NCI-H1092 (cell line): ENCODE data around the gene ROR2.
"Not testable (repeated sequence)": the region's sequence is repeated elsewhere in the genome, so short reads cannot be mapped to it uniquely, and the experiment has no call there.

Source experiments
- DNase-seq: peaks from one replicate; lab custom pipeline; 2025; lab: John Stamatoyannopoulos, UW

The ROR2 gene

DNA sequence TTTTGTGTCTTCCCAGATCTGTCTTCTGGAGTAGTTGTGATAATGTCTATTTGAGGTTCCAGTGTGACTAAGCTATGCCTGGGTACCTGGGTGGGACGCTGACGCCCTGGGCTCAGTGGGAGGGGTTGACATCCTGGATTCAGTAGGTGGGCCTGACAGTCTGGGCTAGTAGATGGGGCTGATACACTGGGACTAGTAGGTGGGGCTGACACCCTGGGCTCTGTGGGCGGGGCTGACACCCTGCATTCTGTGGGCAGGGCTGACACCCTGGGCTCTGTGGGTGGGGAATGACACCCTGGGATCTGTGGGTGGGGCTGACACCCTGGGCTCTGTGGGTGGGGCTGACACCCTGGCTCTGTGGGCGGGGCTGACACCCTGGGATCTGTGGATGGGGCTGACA is 153.5 kb downstream of the ROR2 start:
- not testable (repeated sequence) for DNase-seq

DNA sequence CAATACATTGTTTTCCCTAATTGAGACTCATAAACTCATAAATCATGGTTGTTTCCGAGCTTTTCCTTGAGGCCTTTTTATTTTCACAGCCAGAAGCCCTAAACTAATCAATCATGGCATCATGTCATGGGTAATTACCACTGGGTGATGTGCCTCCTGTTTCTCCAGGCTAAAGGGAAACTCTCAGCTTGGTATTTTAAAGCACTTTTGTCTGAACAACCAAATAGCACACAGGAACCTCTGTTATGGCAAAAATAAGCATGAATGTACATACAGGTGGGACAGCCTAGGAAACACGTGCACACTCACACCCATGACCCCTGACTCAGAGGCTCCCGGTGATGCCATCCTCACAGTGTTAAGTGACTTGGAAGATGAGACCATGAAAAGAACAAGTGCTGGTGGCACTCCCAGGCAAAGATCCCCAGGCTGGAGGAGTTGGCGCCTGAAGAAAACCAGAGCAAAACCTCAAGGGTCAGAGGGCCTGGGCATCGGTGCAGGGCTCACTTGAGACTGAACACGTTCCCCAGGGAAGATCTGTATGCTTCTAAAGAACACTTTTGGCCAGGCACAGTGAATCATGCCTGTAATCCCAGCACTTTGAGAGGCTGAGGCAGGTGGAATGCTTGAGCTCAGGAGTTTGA is 154.3 kb downstream of the ROR2 start:
- no peak for DNase-seq

- DNase-seq = not testable (repeated sequence)
These were observed 156.7 kb downstream of the ROR2 start for GRCh38 chr9:91793371-91793770.

DNA sequence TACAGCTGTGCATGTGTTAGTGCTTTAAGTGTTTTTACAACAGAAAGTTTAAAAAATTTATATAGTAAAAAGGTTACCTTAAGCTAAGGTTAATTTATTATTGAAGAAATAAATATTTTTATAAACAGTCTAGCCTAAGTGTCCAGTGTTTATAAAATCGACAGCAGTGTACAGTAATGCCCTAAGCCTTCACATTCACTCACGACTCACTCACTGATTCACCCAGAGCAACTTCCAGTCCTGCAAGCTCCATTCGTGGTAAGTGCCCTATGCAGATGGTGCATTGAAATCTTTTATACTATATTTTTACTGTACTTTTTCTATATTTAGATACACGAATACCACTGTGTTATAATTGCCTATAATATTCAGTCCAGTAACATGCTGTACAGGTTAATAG is 159.1 kb downstream of the ROR2 start:
- no peak for DNase-seq

DNA sequence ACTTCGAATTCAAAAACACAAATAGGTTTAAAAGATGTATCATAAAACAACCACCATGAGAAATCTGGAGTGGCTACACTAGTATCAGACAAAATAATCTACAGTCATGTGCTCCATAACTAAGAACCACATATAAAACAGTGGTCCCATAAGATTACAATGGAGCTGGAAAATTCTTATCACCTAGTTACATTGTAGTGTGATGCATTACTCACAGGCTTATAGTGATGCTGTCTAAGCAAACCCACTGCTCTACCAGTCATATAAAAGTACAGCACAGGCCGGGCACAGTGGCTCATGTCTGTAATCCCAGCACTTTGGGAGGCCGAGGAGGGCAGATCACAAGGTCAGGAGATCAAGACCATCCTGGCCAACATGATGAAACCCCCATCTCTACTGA is 160.1 kb downstream of the ROR2 start:
- no peak for DNase-seq

GRCh38 chr9:91787931-91788330 is 162.1 kb downstream of the ROR2 start:
- DNase-seq = no peak

DNA sequence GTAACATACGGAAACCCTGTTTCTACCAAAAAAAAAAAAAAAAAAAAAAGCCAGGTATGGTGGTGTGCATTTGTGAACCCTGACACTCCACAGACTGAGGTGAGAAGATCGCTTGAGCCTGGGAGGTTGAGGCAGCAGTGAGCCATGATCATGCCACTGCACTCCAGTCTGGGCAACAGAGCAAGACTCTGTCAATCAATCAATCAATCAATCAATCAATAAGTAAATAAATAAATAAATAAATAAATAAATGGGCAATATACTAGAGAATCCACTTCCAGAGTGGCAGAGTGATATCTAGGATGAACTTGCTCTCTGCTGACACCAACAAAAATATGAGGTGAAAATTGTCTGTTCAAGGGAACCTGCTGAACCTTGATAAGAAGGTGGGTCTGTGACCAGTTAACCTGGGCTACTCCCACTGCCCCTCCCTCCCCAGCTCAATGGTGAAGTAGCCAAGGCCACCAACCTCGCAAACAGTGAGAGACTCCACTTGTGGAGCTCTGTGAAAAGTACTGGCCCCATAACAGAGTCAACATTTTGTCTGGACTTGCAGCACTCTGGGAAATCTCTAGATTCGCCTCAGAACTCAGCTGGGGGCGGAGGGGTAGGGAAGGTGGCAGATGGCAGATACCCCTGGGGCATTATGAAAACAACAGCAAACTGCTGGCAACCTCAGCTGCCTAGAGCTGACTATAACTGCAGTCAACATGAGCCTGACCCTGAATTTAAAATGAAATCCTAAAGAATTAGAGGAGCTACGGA is 163.7 kb downstream of the ROR2 start:
- no peak for DNase-seq

DNA sequence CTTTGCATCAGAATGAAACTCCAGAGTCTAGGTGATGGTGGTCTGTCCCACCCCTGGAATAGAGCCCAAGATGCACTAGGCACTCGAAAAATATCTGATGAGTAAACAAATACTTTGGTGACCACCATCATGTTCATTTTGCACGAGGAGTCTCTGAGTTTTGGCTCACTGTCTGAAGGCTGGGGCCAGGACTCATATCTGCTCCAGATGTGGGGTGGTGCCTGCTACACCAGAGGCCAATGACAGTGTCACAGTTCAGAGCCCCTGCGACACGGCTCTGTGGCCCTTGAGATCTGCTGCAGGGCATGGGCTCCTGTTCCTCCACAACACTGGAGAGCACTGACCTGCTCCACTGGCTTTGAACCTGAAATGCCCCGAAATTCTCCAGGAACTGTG is 164.6 kb downstream of the ROR2 start:
- DNase-seq = no peak

DNA sequence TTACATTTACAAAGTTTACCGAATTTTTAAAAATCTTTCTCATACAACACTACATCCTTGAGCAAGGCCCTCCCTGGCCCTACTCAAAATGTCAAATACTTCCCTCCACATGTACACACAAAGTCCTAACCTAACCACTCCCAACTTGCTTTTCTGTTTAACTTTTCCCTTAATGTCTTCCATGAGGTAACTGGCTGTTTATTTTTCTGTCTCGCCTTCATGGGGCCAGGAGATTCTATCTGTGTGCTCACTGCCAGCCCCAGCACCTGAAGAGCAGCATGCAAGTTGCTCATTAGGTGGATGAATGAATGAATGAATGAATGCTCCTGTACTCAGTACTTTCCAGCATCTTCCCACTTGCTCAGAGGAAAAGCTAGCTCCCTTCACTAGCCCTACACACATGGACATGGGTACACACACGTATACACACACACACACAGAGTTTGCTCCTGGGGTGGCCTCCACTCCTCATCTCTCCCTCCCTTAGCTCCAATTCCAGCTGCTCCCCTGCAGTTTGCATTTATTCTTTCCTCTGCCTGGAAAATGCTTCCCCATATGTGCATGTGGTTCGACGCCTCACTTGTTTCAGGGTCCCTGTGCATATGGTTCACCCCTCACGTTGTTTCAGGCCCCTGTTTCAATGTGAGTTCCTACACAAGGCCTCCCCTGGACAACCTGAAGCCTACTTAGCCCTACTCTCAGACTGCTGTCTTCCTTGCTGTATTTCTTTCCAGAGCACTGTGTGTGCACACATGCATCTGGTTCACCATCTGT is 165.2 kb downstream of the ROR2 start:
- DNase-seq = no peak

- no peak for DNase-seq
These were observed 166.0 kb downstream of the ROR2 start for GRCh38 chr9:91783876-91784672.

DNA sequence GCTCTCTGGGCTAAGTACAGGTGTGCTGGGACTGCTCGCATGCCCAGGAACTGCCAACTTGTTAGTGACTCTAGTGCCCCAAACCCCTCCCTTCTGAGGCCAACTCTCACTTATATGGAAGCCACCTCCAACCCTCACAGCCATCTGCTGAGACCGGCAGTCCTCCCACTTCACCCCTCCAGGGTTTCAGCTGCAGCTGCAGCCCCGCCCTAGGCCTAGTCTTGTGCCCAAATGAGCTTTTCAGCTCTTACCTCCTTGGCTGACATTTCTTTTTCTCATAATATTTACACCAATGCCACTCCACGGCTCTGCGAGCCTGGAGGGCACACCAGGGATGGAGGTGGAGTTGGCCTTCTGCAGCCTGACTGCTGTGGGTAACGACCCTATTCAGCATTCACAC is 166.6 kb downstream of the ROR2 start:
- no peak for DNase-seq

DNA sequence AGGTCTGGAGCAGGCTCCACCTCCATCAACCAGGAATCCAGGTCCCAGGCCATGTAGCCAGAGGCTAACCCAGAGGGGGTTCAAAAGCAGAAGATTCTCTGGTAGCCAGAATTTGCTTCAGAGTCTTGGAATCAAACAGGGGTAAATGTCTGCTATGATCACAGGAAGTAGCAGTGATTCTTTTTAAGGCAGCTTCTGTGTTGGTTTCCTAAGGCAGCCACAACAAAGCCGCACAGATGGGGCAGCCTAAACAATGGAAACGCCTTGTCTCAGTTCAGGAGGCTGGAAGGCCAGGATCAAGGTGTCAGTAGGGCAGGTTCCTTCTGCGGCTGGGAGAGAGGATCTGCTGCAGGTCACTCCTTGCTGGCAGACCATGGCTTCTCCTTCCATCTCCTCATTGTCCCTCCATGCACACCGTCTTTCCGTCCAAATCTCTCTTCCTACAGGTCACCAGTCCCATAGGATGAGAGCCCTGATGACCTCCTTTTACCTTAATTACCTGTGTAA is 167.3 kb downstream of the ROR2 start:
- no peak for DNase-seq

DNA sequence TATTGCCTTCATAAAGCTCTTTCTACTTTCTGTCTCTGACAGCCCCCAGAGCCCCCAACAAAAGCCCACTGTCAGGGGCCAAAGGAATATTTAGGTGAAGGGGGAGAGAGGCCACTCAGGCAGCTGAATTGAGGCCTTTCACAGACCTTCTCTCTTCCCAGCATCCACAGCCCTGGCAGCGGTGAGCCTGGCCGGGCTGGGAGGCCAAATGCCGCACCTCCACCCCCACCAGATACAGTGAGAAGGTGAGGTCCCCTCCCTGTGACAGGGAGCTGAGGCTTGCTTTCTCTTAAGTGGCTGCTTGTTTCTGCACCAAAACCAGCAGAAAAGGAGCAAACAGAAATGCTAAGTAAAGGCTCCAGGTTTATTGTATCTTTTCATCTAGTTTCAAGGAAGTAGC is 168.1 kb downstream of the ROR2 start:
- no peak for DNase-seq

GRCh38 chr9:91781116-91781515 is 168.9 kb downstream of the ROR2 start:
- DNase-seq = no peak

- DNase-seq = no peak
These were observed 172.0 kb downstream of the ROR2 start for GRCh38 chr9:91778031-91778430.

DNA sequence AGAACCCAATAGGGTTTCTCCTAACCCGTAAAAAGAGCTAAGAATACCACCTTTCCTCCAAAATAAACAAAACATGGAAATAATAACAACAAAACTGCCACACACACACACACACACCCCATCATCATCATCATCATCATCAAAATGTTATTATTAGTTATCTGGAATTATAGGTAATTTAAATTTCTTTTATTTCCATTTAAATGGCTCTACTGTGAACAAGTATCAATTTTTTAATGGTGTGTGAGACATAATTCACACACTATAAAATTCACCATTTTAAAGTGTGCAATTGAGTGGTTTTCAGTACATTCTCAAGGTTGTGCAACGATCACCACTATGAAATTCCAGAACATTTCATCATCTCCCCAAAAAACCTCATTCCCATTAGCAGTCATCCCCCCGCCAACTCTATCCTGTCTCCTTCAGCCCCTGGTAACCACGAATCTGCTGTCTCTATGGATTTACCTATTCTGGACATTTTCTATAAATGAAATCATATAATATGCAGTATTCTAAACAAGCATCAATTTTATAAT is 172.7 kb downstream of the ROR2 start:
- DNase-seq = no peak

- DNase-seq = no peak
These were observed 173.4 kb downstream of the ROR2 start for GRCh38 chr9:91776409-91777291.

- DNase-seq = no peak
These were observed 174.4 kb downstream of the ROR2 start for GRCh38 chr9:91775708-91776028.

- DNase-seq = peak; percentile 38
These were observed 174.9 kb downstream of the ROR2 start for GRCh38 chr9:91775011-91775707.

- no peak for DNase-seq
These were observed 176.9 kb downstream of the ROR2 start for GRCh38 chr9:91773156-91773555.
